HepG2 (cell line): Measurements from ENCODE around the gene ZNF562. TPM values are rescaled to one million over a fixed set of nuclear protein-coding genes. Genes with fewer than 3 reads are reported as not detected.

Experiments used
- ARNTL ChIP-seq: sonication (generic); formaldehyde crosslinking; IDR thresholded peaks from 2 replicates; pipeline ENCODE4 v1.4.0; 2020; ENCODE audit warnings: mild to moderate bottlenecking, missing genetic modification reagents
- BCL6 ChIP-seq: IDR thresholded peaks from 2 replicates; pipeline ENCODE4 v1.6.1; 2016; ENCODE audit warnings: missing genetic modification reagents, missing compliant biosample characterization
- FLYWCH1 ChIP-seq: sonication (generic); formaldehyde crosslinking; IDR thresholded peaks from 2 replicates; pipeline ENCODE4 v1.8.1; 2023; ENCODE audit warnings: mild to moderate bottlenecking, missing genetic modification reagents
- HIC2 ChIP-seq: sonication (generic); formaldehyde crosslinking; IDR thresholded peaks from 2 replicates; pipeline ENCODE4 v1.9.0; 2022; ENCODE audit warnings: low read depth, missing genetic modification reagents
- JUND ChIP-seq: sonication (generic); formaldehyde crosslinking; IDR thresholded peaks from 2 replicates; pipeline ENCODE4 v1.8.0; 2022; ENCODE audit warnings: mild to moderate bottlenecking, missing genetic modification reagents
- MTA1 ChIP-seq: sonication (generic); formaldehyde crosslinking; IDR thresholded peaks from 2 replicates; pipeline ENCODE4 v1.4.0; 2020; ENCODE audit warnings: missing genetic modification reagents, mild to moderate bottlenecking, borderline replicate concordance
- NR3C1 ChIP-seq: sonication (generic); formaldehyde crosslinking; IDR thresholded peaks from 2 replicates; pipeline ENCODE4 v1.4.0; 2020; ENCODE audit warnings: missing genetic modification reagents
- PBX2 ChIP-seq: IDR thresholded peaks from 2 replicates; pipeline ENCODE4 v1.6.1; 2016; ENCODE audit warnings: control low read depth
- PLRG1 ChIP-seq: fragments of 450-650 bp; conservative IDR thresholded peaks from 2 replicates; pipeline ENCODE4 v1.6.1; 2016
- YY1 ChIP-seq: IDR thresholded peaks from 2 replicates; pipeline ENCODE4 v1.6.1; 2011; ENCODE audit warnings: low read length, low read depth, moderate library complexity, mild to moderate bottlenecking; ENCODE audit not compliant: insufficient read depth, insufficient replicate concordance
- ZBTB42 ChIP-seq: sonication (generic); formaldehyde crosslinking; IDR thresholded peaks from 2 replicates; pipeline ENCODE4 v1.5.0; 2020; ENCODE audit warnings: mild to moderate bottlenecking, missing genetic modification reagents
- ZFP36L1 ChIP-seq: sonication (generic); formaldehyde crosslinking; IDR thresholded peaks from 2 replicates; pipeline ENCODE4 v1.8.0; 2022; ENCODE audit warnings: mild to moderate bottlenecking, missing genetic modification reagents, moderate library complexity
- ZNF12 ChIP-seq: sonication (generic); formaldehyde crosslinking; IDR thresholded peaks from 2 replicates; pipeline ENCODE4 v1.5.0; 2020; ENCODE audit warnings: missing genetic modification reagents
- ZNF558 ChIP-seq: sonication (generic); formaldehyde crosslinking; IDR thresholded peaks from 2 replicates; pipeline ENCODE4 v1.9.0; 2022; ENCODE audit warnings: mild to moderate bottlenecking, missing genetic modification reagents, borderline replicate concordance
- ZNF672 ChIP-seq: sonication (generic); formaldehyde crosslinking; IDR thresholded peaks from 2 replicates; pipeline ENCODE4 v1.8.1; 2022; ENCODE audit warnings: missing genetic modification reagents
- ZSCAN12 ChIP-seq: sonication (generic); formaldehyde crosslinking; IDR thresholded peaks from 2 replicates; pipeline ENCODE4 v1.9.0; 2021; ENCODE audit warnings: mild to moderate bottlenecking, missing genetic modification reagents
- polyA plus RNA-seq, 8 experiments: library from polyadenylated mRNA; depleted of rRNA in 3 of 8; stranded (reverse) in 7 of 8; unstranded in 1 of 8; fragments of >200 nt; fragmentation: Illumina TruSeq in 4 of 8; extraction: Trizol in 4 of 8; gene quantifications; 2 replicates each; pipeline versions ENCODE4 v1.2.1 to v1.2.3, GENCODE V29; 2011 to 2016; ENCODE audit warnings: low read depth in 4 of 8, missing spikeins in 1 of 8, mixed read lengths in 1 of 8; ENCODE audit not compliant: insufficient read depth in 1 of 8
- total RNA-seq, 5 experiments: library from RNA; depleted of rRNA; stranded (reverse); fragments of >200 nt; fragmentation: Illumina TruSeq; extraction: Trizol; gene quantifications; 2 replicates each; pipeline ENCODE4 v1.2.3, GENCODE V29; 2016; ENCODE audit warnings: low read depth in 1 of 5
- TF ChIP-seq, protein P1 (sequence below): sonication (generic); formaldehyde crosslinking; IDR thresholded peaks from 2 replicates; pipeline ENCODE4 v1.8.1; 2023; ENCODE audit warnings: mild to moderate bottlenecking, missing genetic modification reagents
- TF ChIP-seq, protein P2 (sequence below): sonication (generic); formaldehyde crosslinking; conservative IDR thresholded peaks from 2 replicates; pipeline ENCODE4 v1.4.0; 2020; ENCODE audit warnings: missing genetic modification reagents

Gene ZNF562
- total and polyA plus RNA-seq, 2 of the 13 experiments (the other 11 are each of a cell fraction or from before 2014, with no cell fraction given), result 13.1 to 32.7 TPM

- TF ChIP-seq ZNF558 (CRISPR knock-in tag), result 0 out of 2 replicates have a peak, but pooled peaks have one; percentile 73
- no peak for TF ChIP-seq PBX2 (CRISPR knock-in tag)
- TF ChIP-seq YY1, result peak; percentile 95
- no peak for TF ChIP-seq NR3C1
- no peak; the same call in 1 of the 2 replicates for TF ChIP-seq JUND
- TF ChIP-seq ZNF672, result no peak
- 0 out of 2 replicates have a peak, but pooled peaks have one; percentile 77 for TF ChIP-seq ZBTB42
- TF ChIP-seq FLYWCH1 (CRISPR knock-in tag), result no peak
- TF ChIP-seq ZFP36L1 (CRISPR knock-in tag), result no peak
- no peak for TF ChIP-seq ZSCAN12 (CRISPR knock-in tag)
- no peak for TF ChIP-seq ZNF12 (CRISPR knock-in tag)
- no peak for TF ChIP-seq HIC2 (CRISPR knock-in tag)
- peak; percentile 63; the same call in 1 of the 2 replicates for TF ChIP-seq MTA1 (CRISPR knock-in tag)
- TF ChIP-seq, protein P1, sequence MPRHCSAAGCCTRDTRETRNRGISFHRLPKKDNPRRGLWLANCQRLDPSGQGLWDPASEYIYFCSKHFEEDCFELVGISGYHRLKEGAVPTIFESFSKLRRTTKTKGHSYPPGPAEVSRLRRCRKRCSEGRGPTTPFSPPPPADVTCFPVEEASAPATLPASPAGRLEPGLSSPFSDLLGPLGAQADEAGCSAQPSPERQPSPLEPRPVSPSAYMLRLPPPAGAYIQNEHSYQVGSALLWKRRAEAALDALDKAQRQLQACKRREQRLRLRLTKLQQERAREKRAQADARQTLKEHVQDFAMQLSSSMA (CRISPR knock-in tag), result peak; percentile 78; the same call in 1 of the 2 replicates
- TF ChIP-seq BCL6 (CRISPR knock-in tag), result no peak
- TF ChIP-seq, protein P2, sequence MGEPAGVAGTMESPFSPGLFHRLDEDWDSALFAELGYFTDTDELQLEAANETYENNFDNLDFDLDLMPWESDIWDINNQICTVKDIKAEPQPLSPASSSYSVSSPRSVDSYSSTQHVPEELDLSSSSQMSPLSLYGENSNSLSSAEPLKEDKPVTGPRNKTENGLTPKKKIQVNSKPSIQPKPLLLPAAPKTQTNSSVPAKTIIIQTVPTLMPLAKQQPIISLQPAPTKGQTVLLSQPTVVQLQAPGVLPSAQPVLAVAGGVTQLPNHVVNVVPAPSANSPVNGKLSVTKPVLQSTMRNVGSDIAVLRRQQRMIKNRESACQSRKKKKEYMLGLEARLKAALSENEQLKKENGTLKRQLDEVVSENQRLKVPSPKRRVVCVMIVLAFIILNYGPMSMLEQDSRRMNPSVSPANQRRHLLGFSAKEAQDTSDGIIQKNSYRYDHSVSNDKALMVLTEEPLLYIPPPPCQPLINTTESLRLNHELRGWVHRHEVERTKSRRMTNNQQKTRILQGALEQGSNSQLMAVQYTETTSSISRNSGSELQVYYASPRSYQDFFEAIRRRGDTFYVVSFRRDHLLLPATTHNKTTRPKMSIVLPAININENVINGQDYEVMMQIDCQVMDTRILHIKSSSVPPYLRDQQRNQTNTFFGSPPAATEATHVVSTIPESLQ (CRISPR knock-in tag), result no peak
- TF ChIP-seq PLRG1, result no peak
- peak; percentile 63; the same call in 1 of the 2 replicates for TF ChIP-seq ARNTL
Measured at GRCh38 chr19:9674663-9675357, at the start of gene ZNF562 (continued).
